B cell (primary cell): ENCODE results near the gene BAAT. TPM values are rescaled to one million over a fixed set of nuclear protein-coding genes. Genes with fewer than 3 reads are reported as not detected.

Source experiments
- ATAC-seq: fragments of 200-7000 bp; cut with Tn5 transposase; one replicate; pipeline ENCODE4 v1.10.0; 2021; ENCODE audit warnings: low read depth, mild to moderate bottlenecking, moderate number of reproducible peaks, moderate library complexity
- CTCF ChIA-PET: fragments of 350-600 bp; sonication (Branson Sonifier 250); formaldehyde crosslinking; loops from one replicate; lab custom pipeline; 2021; ENCODE audit warnings: antibody characterized with exemption, inconsistent platforms; lab: Charles Lee
- POLR2A ChIA-PET: fragments of 350-600 bp; sonication (Branson Sonifier 250); formaldehyde crosslinking; loops from one replicate; lab custom pipeline; 2021; ENCODE audit warnings: antibody characterized with exemption; lab: Charles Lee
- DNase-seq: peaks from one replicate; pipeline ENCODE4 v3.0.0; 2013
- H2AFZ ChIP-seq: 2 replicates; pipeline ENCODE4 v1.6.1; 2012; ENCODE audit warnings: mild to moderate bottlenecking, low read depth, low read length; ENCODE audit not compliant: insufficient read depth, poor library complexity, severe bottlenecking
- H3K27ac ChIP-seq, 2 donors: 1 replicate in 1 of 2; 2 replicates in 1 of 2; pipeline ENCODE4 v1.5.1; 2012 to 2013; ENCODE audit warnings: low read length in 2 of 2, mild to moderate bottlenecking in 2 of 2, moderate library complexity in 1 of 2
- H3K27me3 ChIP-seq, 4 experiments: fragments of 200-600 bp in 1 of 4; sonication (generic) in 1 of 4; replicated peaks in 1 of 4; 1 replicate in 2 of 4; 2 replicates in 2 of 4; pipeline versions ENCODE4 v1.6.1 to v1.7.0; 2013 to 2016; ENCODE audit warnings: low read length in 3 of 4, mild to moderate bottlenecking in 2 of 4, mixed read lengths in 1 of 4, moderate library complexity in 1 of 4; ENCODE audit not compliant: insufficient read depth in 4 of 4, control insufficient read depth in 3 of 4; ENCODE audit errors: control extremely low read depth in 1 of 4
- H3K36me3 ChIP-seq, 2 experiments: replicated peaks in 1 of 2; 1 replicate in 1 of 2; 2 replicates in 1 of 2; pipeline versions ENCODE4 v1.6.1 to v1.7.1; 2013; ENCODE audit warnings: low read length in 1 of 2; ENCODE audit not compliant: insufficient read depth in 2 of 2, control insufficient read depth in 1 of 2; ENCODE audit errors: control extremely low read depth in 1 of 2, extremely low read depth in 1 of 2
- H3K4me1 ChIP-seq, 2 donors: fragments of 200-600 bp in 1 of 2; sonication (generic) in 1 of 2; 1 replicate in 1 of 2; 2 replicates in 1 of 2; pipeline versions ENCODE4 v1.5.1 to v1.6.1; 2013 to 2017; ENCODE audit warnings: low read length in 2 of 2; ENCODE audit not compliant: control insufficient read depth in 2 of 2, insufficient read depth in 2 of 2
- H3K4me2 ChIP-seq: replicated peaks from 2 replicates; pipeline ENCODE3; 2012; ENCODE audit warnings: mild to moderate bottlenecking, low read depth, low read length; ENCODE audit not compliant: poor library complexity, severe bottlenecking
- H3K4me3 ChIP-seq, 5 experiments: fragments of 200-600 bp in 1 of 5; sonication (generic) in 1 of 5; 1 replicate in 3 of 5; 2 replicates in 2 of 5; pipeline versions ENCODE4 v1.5.1 to v1.7.0; 2011 to 2016; ENCODE audit warnings: low read length in 4 of 5, mild to moderate bottlenecking in 4 of 5, low read depth in 2 of 5, control low read depth in 1 of 5, moderate library complexity in 1 of 5; ENCODE audit not compliant: insufficient read depth in 1 of 5; ENCODE audit errors: control extremely low read depth in 1 of 5, extremely low read depth in 1 of 5
- H3K79me2 ChIP-seq: fragments of 200-600 bp; sonication (generic); one replicate; pipeline ENCODE4 v1.6.0; 2016; ENCODE audit warnings: low read length; ENCODE audit not compliant: control insufficient read depth, insufficient read depth
- H3K9ac ChIP-seq: fragments of 200-600 bp; sonication (generic); 2 replicates; pipeline ENCODE4 v1.6.1; 2017; ENCODE audit warnings: mild to moderate bottlenecking, low read length, moderate library complexity
- H3K9me3 ChIP-seq, 3 donors: one replicate each; pipeline versions ENCODE4 v1.6.1 to v1.7.1; 2013; ENCODE audit warnings: low read length in 2 of 3; ENCODE audit not compliant: control insufficient read depth in 2 of 3, insufficient read depth in 1 of 3; ENCODE audit errors: control extremely low read depth in 1 of 3
- H4K20me1 ChIP-seq: 2 replicates; pipeline ENCODE4 v1.6.0; 2012; ENCODE audit warnings: mild to moderate bottlenecking, low read length; ENCODE audit not compliant: insufficient read depth, control insufficient read depth, poor library complexity, severe bottlenecking
- H3K27ac Mint-ChIP-seq: one replicate; pipeline ENCODE4 v1.8.0; 2021; ENCODE audit warnings: mixed read lengths
- H3K27me3 Mint-ChIP-seq: one replicate; pipeline ENCODE4 v1.8.0; 2021; ENCODE audit warnings: mixed read lengths
- H3K4me1 Mint-ChIP-seq: one replicate; pipeline ENCODE4 v1.8.0; 2021; ENCODE audit warnings: mixed read lengths
- H3K4me3 Mint-ChIP-seq: one replicate; pipeline ENCODE4 v1.8.0; 2021; ENCODE audit warnings: mixed read lengths
- H3K9me3 Mint-ChIP-seq: one replicate; pipeline ENCODE4 v1.8.0; 2022; ENCODE audit warnings: mixed read lengths; ENCODE audit not compliant: insufficient read depth
- CTCF ChIP-seq: fragments of 200-600 bp; IDR thresholded peaks from one replicate; pipeline ENCODE4 v1.8.0; 2022; ENCODE audit warnings: antibody characterized with exemption, mild to moderate bottlenecking
- EZH2 ChIP-seq: IDR thresholded peaks from 2 replicates; pipeline ENCODE4 v1.6.1; 2012; ENCODE audit warnings: borderline replicate concordance, low read depth, mild to moderate bottlenecking, moderate library complexity, low read length; ENCODE audit not compliant: insufficient read depth, poor library complexity, severe bottlenecking
- WGBS: methylation state at CpG from one replicate; pipeline ENCODE4 v1.1.5; 2013; ENCODE audit warnings: missing lambda C conversion rate; ENCODE audit not compliant: insufficient coverage; 5-methylcytosine and 5-hydroxymethylcytosine counted together
- intact Hi-C: fragments of 100-400 bp; cut with micrococcal nuclease; formaldehyde crosslinking; loops from one replicate; pipeline ENCODE4 v1.10.0; 2022
- polyA plus RNA-seq: library from polyadenylated mRNA; depleted of rRNA; stranded (reverse); fragments of >200 nt; gene quantifications from 2 replicates; pipeline ENCODE4 v1.2.3, GENCODE V29; 2012
- total RNA-seq, 2 donors: library from RNA; stranded (reverse); fragments of 120-200 nt in 1 of 2; gene quantifications; 1 replicate in 1 of 2; 2 replicates in 1 of 2; pipeline versions ENCODE4 v1.2.3 to v1.2.4, GENCODE V29; 2013 to 2022

BAAT gene
- total and polyA plus RNA-seq, 2 donors (not counting 1 experiment from before 2014, with no cell fraction given) = 0.07 TPM; not detected in 1

- H3K27ac Mint-ChIP-seq = no peak overlapping the region
- no peaks in the 10 kb centered on the region for H3K9me3 ChIP-seq
- intact Hi-C loops = loop anchor here (5.0 kb wide), 1 partner anchor 710 kb away; no protein-coding TSS in a partner anchor
- H3K4me3 Mint-ChIP-seq = no peak overlapping the region
- H3K9ac ChIP-seq = no peak overlapping the region
- no peak overlapping the region for H3K4me2 ChIP-seq
- POLR2A ChIA-PET = no interaction called here
- H3K79me2 ChIP-seq = no peaks in the 10 kb centered on the region
- no peaks in the 10 kb centered on the region for H3K4me1 ChIP-seq
- DNase-seq = peak; percentile 70
- no peaks in the 10 kb centered on the region for H4K20me1 ChIP-seq
- H3K36me3 ChIP-seq = no peaks in the 10 kb centered on the region
- peaks cover 0 to 4% (median 0%) of the 10 kb centered on the region in 4 experiments for H3K27me3 ChIP-seq
- H3K27me3 Mint-ChIP-seq = peaks cover 3% of the 10 kb centered on the region
- H3K9me3 Mint-ChIP-seq = no peaks in the 10 kb centered on the region
- no peak overlapping the region for H3K27ac ChIP-seq
- WGBS = 0% methylated on average over 1 of the region's 4 CpGs
- H3K4me1 Mint-ChIP-seq = no peaks in the 10 kb centered on the region
- no peak overlapping the region for H3K4me3 ChIP-seq
- H2AFZ ChIP-seq = no peak overlapping the region
- CTCF ChIA-PET = interaction anchor here (0.7 to 2.6 kb wide), 16 partner anchors 9 to 710 kb away, joined by 3 to 16 read pairs (median 4); no protein-coding TSS in a partner anchor
- ATAC-seq = peak; percentile 54
- TF ChIP-seq EZH2 (no peak), CTCF (peak; percentile 93)
These were observed 72.9 kb downstream of the BAAT start for GRCh38 chr9:101311758-101312420.

GRCh38 chr9:101311191-101311590, 73.6 kb downstream of the BAAT start:
- no peak for DNase-seq
- Mint-ChIP-seq H3K27ac (no peak overlapping the region), H3K9me3 (no peaks in the 10 kb centered on the region), H3K4me1 (no peaks in the 10 kb centered on the region), H3K4me3 (no peak overlapping the region), H3K27me3 (no peaks in the 10 kb centered on the region)
- no peak overlapping the region for H3K27ac ChIP-seq
- no peaks in the 10 kb centered on the region for H4K20me1 ChIP-seq
- no peaks in the 10 kb centered on the region for H3K9me3 ChIP-seq
- TF ChIP-seq CTCF = no peak
- no peak for TF ChIP-seq EZH2
- H2AFZ ChIP-seq = no peak overlapping the region
- peaks cover 0 to 4% (median 0%) of the 10 kb centered on the region in 4 experiments for H3K27me3 ChIP-seq
- no peak overlapping the region for H3K4me2 ChIP-seq
- CTCF ChIA-PET = interaction anchor here (0.7 to 2.6 kb wide), 14 partner anchors 8 to 710 kb away, joined by 3 to 16 read pairs (median 4); no protein-coding TSS in a partner anchor
- no peaks in the 10 kb centered on the region for H3K4me1 ChIP-seq
- no peak overlapping the region for H3K4me3 ChIP-seq
- ATAC-seq = no peak
- no peak overlapping the region for H3K9ac ChIP-seq
- no CpG with 5 or more reads among the region's 2 CpGs for WGBS
- no peaks in the 10 kb centered on the region for H3K79me2 ChIP-seq
- H3K36me3 ChIP-seq = no peaks in the 10 kb centered on the region
- intact Hi-C loops = loop anchor here (5.0 kb wide), 1 partner anchor 709 kb away; no protein-coding TSS in a partner anchor
- POLR2A ChIA-PET = no interaction called here
